KOPT-K1 (cell line): ENCODE data around the gene ANGEL2.

Experiments
- H3K27ac ChIP-seq: fragments of 200-600 bp; sonication (generic); 2 replicates; pipeline ENCODE4 v1.5.1; 2016; ENCODE audit warnings: antibody characterized with exemption, mild to moderate bottlenecking, low read depth, low read length; ENCODE audit not compliant: poor library complexity, severe bottlenecking
- H3K36me3 ChIP-seq: fragments of 200-600 bp; sonication (generic); 2 replicates; pipeline ENCODE4 v1.5.1; 2017; ENCODE audit warnings: antibody characterized with exemption, mild to moderate bottlenecking, low read length, moderate library complexity; ENCODE audit not compliant: insufficient read depth
- H3K9me3 ChIP-seq: fragments of 200-600 bp; sonication (generic); 2 replicates; pipeline ENCODE4 v1.5.1; 2017; ENCODE audit warnings: antibody characterized with exemption, low read length, mild to moderate bottlenecking; ENCODE audit not compliant: insufficient read depth, poor library complexity, severe bottlenecking

Gene ANGEL2

DNA sequence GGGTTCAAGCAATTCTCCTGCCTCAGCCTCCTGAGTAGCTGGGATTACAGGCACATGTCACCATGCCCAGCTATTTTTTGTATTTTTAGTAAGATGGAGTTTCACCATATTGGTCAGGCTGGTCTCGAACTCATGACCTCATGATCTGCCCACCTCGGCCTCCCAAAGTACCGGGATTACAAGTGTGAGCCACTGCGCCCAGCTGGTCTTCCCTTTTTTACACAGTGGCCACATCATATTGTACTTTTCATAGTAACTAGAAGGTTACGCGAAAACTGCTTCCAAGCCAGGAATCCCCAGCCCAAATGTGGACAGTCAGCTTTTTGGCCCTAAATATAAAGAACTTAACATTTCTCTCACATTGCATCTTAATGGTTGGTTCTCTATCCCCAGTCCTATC is 61.2 kb downstream of the ANGEL2 start:
- H3K36me3 ChIP-seq, result peaks cover 20% of the 10 kb centered on the region; the same call in 1 of the 2 replicates
- H3K9me3 ChIP-seq, result no peaks in the 10 kb centered on the region
- no peak overlapping the region for H3K27ac ChIP-seq

DNA sequence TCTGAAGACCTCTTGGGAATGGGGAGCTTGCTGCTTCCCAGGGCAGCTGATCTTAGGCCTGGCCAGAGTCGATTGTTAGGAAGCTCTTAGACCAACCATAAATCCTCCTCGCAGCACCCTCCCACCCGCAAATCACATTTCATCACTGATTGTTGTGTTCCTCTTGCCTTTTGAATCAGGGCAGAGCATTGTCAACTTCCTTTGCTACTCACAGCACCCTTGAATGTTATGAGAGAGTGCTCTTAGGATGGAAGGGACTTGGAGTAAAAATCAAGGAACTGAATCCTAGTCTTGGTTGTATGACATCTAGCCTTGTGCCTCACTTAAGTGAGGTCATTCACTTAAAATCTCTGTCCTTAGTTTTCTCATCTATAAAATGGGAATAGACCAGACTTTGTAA is 62.3 kb downstream of the ANGEL2 start:
- Histone ChIP-seq H3K27ac (no peak overlapping the region), H3K9me3 (no peaks in the 10 kb centered on the region), H3K36me3 (peaks cover 13% of the 10 kb centered on the region; the same call in 1 of the 2 replicates)

DNA sequence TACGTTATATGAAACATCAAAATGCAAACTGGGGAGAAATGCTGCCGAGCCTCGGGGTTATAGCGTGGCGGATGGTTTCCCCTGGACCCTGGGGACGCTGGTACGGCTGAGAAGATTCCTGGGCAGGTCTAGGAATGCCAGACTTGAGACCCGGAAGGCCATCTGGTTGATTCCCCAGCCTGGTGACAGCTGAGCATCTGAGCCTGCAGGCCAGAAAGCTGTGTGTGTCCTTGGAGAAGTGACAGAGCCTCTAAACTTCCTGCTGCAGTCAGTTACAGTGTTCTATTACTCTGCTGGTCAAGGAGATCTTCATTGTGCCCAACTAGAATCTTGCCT is 63.1 kb downstream of the ANGEL2 start:
- Histone ChIP-seq H3K36me3 (peaks cover 13% of the 10 kb centered on the region; the same call in 1 of the 2 replicates), H3K9me3 (no peaks in the 10 kb centered on the region), H3K27ac (no peak overlapping the region)

DNA sequence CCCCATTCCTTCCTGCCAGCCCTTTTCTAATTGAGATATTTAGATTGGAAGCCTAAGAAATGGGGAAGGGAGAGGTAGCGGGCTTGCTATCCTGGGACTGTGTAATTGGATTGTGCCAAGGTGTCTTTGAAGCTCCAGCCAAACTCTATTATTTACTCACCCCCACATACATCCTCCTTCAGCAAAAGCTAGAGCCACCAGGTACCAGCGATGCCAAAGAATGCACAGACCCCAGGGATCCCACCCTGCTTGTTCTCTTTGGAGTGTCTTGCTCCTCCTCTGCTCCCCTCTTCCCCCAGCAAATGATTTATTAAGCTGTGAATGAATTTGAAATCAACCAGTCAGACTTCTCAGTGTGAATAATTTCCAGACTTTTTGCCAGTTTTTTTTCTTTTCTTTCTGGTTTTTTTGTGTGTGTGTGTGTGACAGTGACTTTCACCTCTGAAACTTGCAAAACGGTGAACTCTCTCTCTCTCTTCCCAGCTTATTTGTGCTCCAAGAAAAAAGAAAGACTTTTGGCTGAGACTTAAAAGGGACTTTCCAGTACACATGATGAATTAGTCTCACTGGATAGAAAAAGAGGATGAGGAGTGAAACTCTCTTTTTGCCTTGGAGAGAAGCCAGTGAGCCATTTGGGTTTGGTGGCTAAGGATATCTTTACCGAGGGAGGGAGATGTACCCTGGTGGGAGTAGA is 63.6 kb downstream of the ANGEL2 start:
- Histone ChIP-seq H3K36me3 (peaks cover 13% of the 10 kb centered on the region; the same call in 1 of the 2 replicates), H3K27ac (no peak overlapping the region), H3K9me3 (no peaks in the 10 kb centered on the region)

DNA sequence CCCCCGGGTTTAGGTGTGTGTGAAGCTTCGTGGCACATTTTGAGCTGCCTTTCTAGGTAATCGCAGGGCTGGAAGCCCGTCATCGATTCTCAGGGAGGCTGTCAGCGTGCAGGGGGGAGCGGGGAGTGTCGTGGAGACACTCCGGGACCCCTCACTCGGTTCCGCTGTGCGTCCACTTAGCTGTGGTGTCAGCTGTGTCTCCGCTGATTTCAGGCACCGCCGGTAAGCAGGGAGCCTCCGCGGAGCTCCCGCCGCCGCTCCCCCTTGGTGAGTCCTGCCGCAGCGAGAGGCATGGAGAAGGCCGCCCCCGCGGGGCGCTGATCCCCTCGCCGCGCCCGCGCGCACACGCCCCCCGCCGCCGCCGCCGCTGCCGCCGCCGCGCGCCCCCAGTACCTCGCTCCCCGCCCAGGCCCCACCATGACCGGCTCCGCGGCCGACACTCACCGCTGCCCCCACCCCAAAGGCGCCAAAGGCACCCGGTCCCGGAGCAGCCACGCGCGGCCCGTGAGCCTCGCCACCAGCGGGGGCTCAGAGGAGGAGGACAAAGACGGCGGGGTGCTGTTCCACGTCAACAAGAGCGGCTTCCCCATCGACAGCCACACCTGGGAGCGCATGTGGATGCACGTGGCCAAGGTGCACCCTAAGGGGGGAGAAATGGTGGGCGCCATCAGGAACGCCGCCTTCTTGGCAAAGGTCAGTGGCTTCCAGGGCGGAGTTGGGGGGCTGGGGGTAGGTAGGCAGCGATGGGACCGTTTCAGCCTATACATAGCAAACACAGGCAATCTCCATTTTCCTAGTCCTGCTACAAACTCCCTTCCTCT is 64.3 kb downstream of the ANGEL2 start:
- Histone ChIP-seq H3K36me3 (peaks cover 13% of the 10 kb centered on the region; the same call in 1 of the 2 replicates), H3K9me3 (no peaks in the 10 kb centered on the region), H3K27ac (peak overlapping the region; percentile 64)

DNA sequence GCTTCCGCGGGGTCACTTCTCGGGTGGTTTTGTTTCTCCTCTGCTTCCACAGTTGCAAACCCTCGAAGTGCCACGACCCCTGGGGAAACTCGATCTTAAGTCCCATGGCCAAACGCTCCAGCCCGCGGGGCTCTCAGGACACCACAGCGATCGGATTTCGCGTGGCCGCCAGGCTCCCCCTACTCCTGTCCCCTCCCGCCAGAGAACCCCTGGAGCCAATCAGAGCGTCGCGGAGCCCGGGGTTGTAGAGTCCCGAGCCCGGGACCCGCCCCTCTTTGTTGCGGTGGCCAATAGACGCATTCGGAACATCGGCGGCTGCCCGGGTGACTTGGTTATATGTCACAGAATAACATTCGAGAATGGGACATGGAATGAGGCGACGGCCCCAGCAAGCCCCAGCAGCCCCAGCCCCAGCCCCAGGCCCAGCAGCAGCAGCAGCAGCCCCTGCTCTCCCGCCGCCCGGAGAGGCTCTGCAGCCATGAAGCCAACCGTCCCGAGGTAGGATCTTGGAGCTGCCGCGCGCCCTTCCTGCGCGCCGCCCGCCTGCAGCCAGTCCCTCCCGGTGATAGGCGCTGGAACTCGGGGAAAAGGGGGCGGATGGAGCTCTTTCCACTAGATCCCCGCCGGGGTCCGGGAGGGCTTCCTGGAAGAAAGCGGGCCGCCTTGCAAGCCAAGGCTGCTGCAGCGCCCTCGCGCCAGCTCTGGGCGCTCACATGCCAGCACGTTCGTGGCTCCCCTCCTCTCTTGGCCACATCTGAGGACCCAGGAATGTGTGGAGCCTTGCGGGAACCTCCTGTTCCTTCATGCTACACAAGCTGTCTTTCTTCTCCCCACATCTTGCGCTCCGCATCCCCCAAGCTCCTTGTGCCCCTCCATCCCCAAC is 65.2 kb downstream of the ANGEL2 start, which contains the start of gene VASH2:
Gene VASH2 (plus strand): TSS at position 299 of the 883 bp plus-strand sequence. CDS start 1,002 bp downstream, outside the sequence.
- no peaks in the 10 kb centered on the region for H3K9me3 ChIP-seq
- peaks cover 13% of the 10 kb centered on the region; the same call in 1 of the 2 replicates for H3K36me3 ChIP-seq
- peak within 1 kb of the TSS; percentile 64 for H3K27ac ChIP-seq

DNA sequence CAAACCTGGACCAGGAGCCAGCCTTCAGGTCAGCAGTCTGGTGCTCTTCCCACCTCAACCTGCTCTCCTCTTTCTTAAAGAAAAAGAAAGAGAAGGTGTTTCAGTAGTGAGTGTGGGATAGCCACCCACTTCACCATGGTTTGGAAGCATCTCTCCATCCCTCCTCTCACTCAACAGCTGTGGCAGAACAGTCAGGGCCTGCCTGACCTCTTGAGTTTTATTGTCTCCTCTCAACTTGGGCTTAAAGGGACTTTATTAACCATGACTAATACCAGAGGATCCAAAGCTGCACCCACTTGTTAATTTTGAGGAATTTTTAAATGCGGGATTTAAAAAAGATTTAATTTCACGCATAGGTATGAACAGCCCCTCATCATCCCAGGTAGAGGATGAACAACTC is 65.9 kb downstream of the ANGEL2 start:
- H3K27ac ChIP-seq, result peak overlapping the region; percentile 64
- peaks cover 13% of the 10 kb centered on the region; the same call in 1 of the 2 replicates for H3K36me3 ChIP-seq
- H3K9me3 ChIP-seq, result no peaks in the 10 kb centered on the region

DNA sequence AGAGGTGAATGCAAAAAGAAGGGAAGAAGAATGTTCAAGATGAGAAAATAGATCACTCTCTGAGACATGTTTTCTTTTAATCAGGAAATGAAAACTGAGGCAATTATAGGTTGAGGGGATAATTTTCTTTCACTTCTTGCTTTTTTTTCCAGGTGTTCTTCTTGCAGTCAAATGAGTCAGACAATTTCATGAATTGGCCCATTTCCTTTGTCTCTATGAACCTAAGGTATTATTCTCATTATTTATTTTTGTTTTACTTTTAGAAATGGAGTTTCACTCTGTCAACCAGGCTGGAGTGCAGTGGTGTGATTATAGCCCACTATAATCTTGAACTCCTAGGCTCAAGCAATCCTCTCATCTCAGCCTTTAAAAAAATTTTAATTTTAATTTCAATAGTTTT is 68.8 kb downstream of the ANGEL2 start:
- Histone ChIP-seq H3K27ac (no peak overlapping the region), H3K36me3 (no peaks in the 10 kb centered on the region), H3K9me3 (no peaks in the 10 kb centered on the region)

DNA sequence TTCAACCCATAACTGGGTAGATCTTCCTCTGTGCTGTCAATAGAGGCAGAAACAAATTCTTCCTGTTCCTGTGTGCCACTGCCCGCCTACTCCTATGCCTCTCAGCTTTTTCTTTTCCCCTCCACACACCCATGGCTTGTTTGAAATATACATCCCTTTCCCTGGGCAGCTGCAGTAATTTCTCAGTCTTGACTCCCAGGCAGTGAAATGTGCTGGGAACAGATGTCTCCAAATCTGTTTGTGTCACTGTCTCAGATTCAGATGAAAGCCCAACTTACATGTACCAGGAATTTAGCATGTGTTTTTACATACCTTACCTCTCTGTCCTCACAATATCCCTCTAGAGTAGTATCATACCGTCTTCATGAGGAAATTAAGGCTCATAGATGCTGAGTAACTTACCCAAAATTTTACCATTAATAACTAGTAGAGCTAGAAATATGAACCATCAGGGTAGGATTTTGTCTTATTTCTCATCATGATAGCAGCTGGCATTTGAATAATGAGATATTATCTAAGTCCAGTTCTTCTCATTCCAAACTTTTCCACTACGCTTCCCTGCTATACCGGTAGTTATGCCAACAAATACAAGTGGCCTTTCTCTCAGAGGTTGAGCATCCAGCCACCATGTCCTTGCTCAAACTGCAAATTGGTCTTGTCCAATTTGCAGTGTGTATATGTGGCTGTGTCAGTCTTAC is 70.1 kb downstream of the ANGEL2 start:
- Histone ChIP-seq H3K9me3 (no peaks in the 10 kb centered on the region), H3K27ac (no peak overlapping the region), H3K36me3 (no peaks in the 10 kb centered on the region)

DNA sequence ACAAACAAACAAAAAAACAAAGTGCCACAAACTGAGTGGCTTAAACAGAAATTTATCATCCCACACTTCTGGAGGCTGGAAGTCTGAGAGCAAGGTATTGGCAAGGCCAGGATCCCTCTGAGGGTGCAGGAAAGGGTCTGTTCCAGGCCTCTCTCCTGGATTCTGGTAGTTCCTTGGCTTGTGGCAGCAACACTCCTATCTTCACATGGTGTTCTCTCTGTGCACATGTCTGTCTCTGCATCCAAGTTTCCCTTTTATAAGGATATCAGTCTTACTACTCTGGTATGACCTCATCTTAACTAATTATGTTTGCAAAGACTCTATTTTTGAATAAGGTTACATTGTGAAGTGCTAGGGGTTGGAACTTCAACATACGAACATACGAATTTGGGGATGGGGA is 70.6 kb downstream of the ANGEL2 start:
- H3K9me3 ChIP-seq, result no peaks in the 10 kb centered on the region
- H3K27ac ChIP-seq, result no peak overlapping the region
- no peaks in the 10 kb centered on the region for H3K36me3 ChIP-seq

DNA sequence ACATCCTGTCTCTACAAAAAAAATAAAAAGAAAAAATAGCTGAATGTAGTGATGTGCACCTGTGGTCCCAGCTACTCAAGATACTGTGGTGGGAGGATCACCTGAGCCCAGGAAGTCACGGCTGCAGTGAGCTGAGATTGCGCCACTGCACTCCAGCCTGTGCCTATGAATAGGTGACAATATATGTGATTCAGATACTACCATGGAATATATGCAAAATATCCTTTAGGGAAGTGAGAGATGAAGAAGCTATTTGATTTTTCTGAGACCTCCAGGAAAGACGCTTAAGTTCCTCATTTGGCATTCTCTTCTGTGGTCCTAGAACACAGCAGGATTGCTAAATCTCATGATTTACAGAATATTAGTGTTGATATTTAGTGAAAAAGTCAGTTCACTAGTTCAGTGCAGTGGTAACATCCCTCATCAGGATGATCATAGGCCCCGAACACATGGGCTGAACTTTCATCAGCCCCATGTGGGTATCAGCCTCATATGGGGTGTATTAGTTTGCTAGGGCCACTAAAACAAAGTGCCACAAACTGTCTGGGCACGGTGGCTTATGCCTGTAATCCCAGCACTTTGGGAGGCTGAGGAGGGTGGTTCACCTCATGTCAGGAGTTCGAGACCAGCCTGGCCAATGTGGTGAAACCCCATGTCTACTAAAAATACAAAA is 71.3 kb downstream of the ANGEL2 start:
- no peak overlapping the region for H3K27ac ChIP-seq
- H3K36me3 ChIP-seq, result no peaks in the 10 kb centered on the region
- H3K9me3 ChIP-seq, result no peaks in the 10 kb centered on the region

DNA sequence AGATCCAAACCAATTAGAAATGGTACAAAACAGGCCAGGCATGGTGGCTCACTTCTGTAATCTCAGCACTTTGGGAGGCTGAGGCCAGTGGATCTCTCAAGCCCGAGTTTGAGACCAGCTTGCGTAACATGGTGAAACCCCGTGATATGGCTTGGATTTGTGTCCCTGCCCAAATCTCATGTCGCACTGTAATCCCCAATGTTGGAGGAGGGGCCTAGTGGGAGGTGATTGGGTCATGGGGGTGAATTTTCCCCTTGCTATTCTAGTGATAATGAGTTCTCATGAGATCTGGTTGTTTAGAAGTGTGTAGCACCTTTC is 72.3 kb downstream of the ANGEL2 start:
- Histone ChIP-seq H3K27ac (no peak overlapping the region), H3K9me3 (no peaks in the 10 kb centered on the region), H3K36me3 (no peaks in the 10 kb centered on the region)

DNA sequence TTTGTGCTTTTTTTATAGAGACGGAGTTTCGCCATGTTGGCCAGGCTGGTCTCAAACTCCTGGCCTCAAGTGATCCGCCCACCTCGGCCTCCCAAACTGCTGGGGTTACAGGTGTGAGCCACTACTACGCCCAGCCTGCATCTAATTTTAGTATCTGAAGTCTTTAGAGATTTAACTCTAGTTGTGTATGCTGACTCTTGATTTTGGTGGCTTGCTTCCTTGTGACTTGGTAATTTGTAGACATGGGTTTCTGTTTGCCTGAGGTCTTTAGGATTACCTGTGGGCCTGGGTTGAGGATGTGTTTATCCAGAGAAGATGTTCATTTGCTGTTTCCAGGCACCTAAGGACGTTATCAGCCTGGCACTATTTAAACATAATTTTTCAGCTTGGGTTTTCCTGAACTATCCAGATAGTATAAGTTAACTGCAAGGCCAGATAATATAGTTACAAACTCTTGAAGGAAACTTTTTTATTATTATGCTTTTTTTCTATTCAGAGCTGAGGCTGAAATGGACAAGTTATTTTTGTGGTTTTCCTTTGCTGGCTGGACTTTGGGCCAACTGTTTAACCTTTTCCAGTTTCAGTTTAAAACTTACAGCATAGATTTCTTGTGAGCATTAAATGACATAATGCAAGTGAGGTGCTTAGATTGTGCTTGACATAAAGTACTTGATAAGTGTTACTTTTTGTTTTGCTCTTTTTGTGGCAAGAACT is 72.8 kb downstream of the ANGEL2 start:
- no peaks in the 10 kb centered on the region for H3K36me3 ChIP-seq
- H3K9me3 ChIP-seq, result no peaks in the 10 kb centered on the region
- H3K27ac ChIP-seq, result no peak overlapping the region
